WTC11 (cell line): ENCODE measurements around the gene BMP6. TPM values are rescaled to one million over a fixed set of nuclear protein-coding genes. Genes with fewer than 3 reads are reported as not detected.
A peak's percentile ranks its signal among the peaks of the same experiment; 100 is the strongest.
"Not testable (repeated sequence)": the region's sequence is repeated elsewhere in the genome, so short reads cannot be mapped to it uniquely, and the experiment has no call there.

Experiments
- ATAC-seq: fragments of 200-7000 bp; cut with Tn5 transposase; 2 replicates; pipeline ENCODE4 v1.10.0; 2021; ENCODE audit warnings: mild to moderate bottlenecking, moderate library complexity
- CTCF ChIA-PET: fragments of 300-600 bp; sonication (Branson Sonifier 250); formaldehyde crosslinking; loops from one replicate; lab custom pipeline; 2021; ENCODE audit warnings: antibody characterized with exemption; lab: Charles Lee
- POLR2A ChIA-PET: fragments of 350-600 bp; sonication (Branson Sonifier 250); formaldehyde crosslinking; loops from one replicate; lab custom pipeline; 2021; ENCODE audit warnings: antibody characterized with exemption; lab: Charles Lee
- DNase-seq: peaks from one replicate; pipeline ENCODE4 v3.0.0; 2021; ENCODE audit warnings: low spot score
- H3K27ac Mint-ChIP-seq: 2 replicates; pipeline ENCODE4 v1.8.0; 2021; ENCODE audit warnings: mixed read lengths
- H3K27me3 Mint-ChIP-seq: 2 replicates; pipeline ENCODE4 v1.8.0; 2021; ENCODE audit warnings: low read depth, mild to moderate bottlenecking, moderate library complexity, mixed read lengths
- H3K36me3 Mint-ChIP-seq: 2 replicates; pipeline ENCODE4 v1.8.0; 2021; ENCODE audit warnings: mixed read lengths
- H3K4me1 Mint-ChIP-seq: 2 replicates; pipeline ENCODE4 v1.8.0; 2022; ENCODE audit warnings: mixed read lengths
- H3K4me3 Mint-ChIP-seq: 2 replicates; pipeline ENCODE4 v1.8.0; 2021; ENCODE audit warnings: mild to moderate bottlenecking, moderate library complexity, mixed read lengths
- H3K9me3 Mint-ChIP-seq: 2 replicates; pipeline ENCODE4 v1.8.0; 2021; ENCODE audit warnings: mixed read lengths
- CREM ChIP-seq: sonication (generic); formaldehyde crosslinking; IDR thresholded peaks from 2 replicates; pipeline ENCODE4 v1.8.1; 2022; ENCODE audit warnings: mild to moderate bottlenecking, missing genetic modification reagents, moderate library complexity
- ELF4 ChIP-seq: sonication (generic); formaldehyde crosslinking; IDR thresholded peaks from 2 replicates; pipeline ENCODE4 v1.8.1; 2022; ENCODE audit warnings: low read depth, mild to moderate bottlenecking, moderate library complexity, missing genetic modification reagents
- ESRRA ChIP-seq: sonication (generic); formaldehyde crosslinking; IDR thresholded peaks from 2 replicates; pipeline ENCODE4 v1.8.1; 2022; ENCODE audit warnings: mild to moderate bottlenecking, missing genetic modification reagents, borderline replicate concordance
- FOXK1 ChIP-seq: sonication (generic); formaldehyde crosslinking; IDR thresholded peaks from 2 replicates; pipeline ENCODE4 v1.8.0; 2022; ENCODE audit warnings: mild to moderate bottlenecking, moderate library complexity, missing genetic modification reagents
- JAZF1 ChIP-seq: fragments of 250-450 bp; sonication (Bioruptor Pico); IDR thresholded peaks from 2 replicates; pipeline ENCODE4 v1.9.0; 2021; ENCODE audit warnings: moderate library complexity, mild to moderate bottlenecking, inconsistent platforms
- KAT7 ChIP-seq: sonication (generic); formaldehyde crosslinking; IDR thresholded peaks from 2 replicates; pipeline ENCODE4 v1.8.1; 2023; ENCODE audit warnings: missing genetic modification reagents, mild to moderate bottlenecking, borderline replicate concordance
- NR2C2 ChIP-seq: sonication (generic); formaldehyde crosslinking; IDR thresholded peaks from 2 replicates; pipeline ENCODE4 v1.8.0; 2022; ENCODE audit warnings: mild to moderate bottlenecking, missing genetic modification reagents
- NR3C1 ChIP-seq: sonication (generic); formaldehyde crosslinking; conservative IDR thresholded peaks from 2 replicates; pipeline ENCODE4 v1.8.1; 2023; ENCODE audit warnings: low read depth, mild to moderate bottlenecking, missing genetic modification reagents
- TEAD1 ChIP-seq: sonication (generic); formaldehyde crosslinking; IDR thresholded peaks from 2 replicates; pipeline ENCODE4 v1.8.0; 2022; ENCODE audit warnings: mild to moderate bottlenecking, missing genetic modification reagents
- TEAD4 ChIP-seq: sonication (generic); formaldehyde crosslinking; IDR thresholded peaks from 2 replicates; pipeline ENCODE4 v1.8.0; 2022; ENCODE audit warnings: mild to moderate bottlenecking, missing genetic modification reagents
- USF2 ChIP-seq: sonication (generic); formaldehyde crosslinking; IDR thresholded peaks from 2 replicates; pipeline ENCODE4 v1.8.1; 2023; ENCODE audit warnings: mild to moderate bottlenecking, missing genetic modification reagents, moderate library complexity
- ZBTB21 ChIP-seq: sonication (generic); formaldehyde crosslinking; IDR thresholded peaks from 2 replicates; pipeline ENCODE4 v1.8.1; 2023; ENCODE audit warnings: mild to moderate bottlenecking, missing genetic modification reagents, borderline replicate concordance
- ZNF425 ChIP-seq: fragments of 250-450 bp; sonication (Bioruptor Pico); conservative IDR thresholded peaks from 2 replicates; pipeline ENCODE4 v1.9.0; 2021; ENCODE audit warnings: mild to moderate bottlenecking
- ZNF532 ChIP-seq: fragments of 250-450 bp; sonication (Bioruptor Pico); IDR thresholded peaks from 2 replicates; pipeline ENCODE4 v1.9.0; 2021; ENCODE audit warnings: mild to moderate bottlenecking, borderline replicate concordance
- total RNA-seq: library from RNA; stranded (reverse); gene quantifications from 3 replicates; pipeline ENCODE4 v1.2.3, GENCODE V29; 2021
- TF ChIP-seq, protein P1 (sequence below): sonication (generic); formaldehyde crosslinking; IDR thresholded peaks from 2 replicates; pipeline ENCODE4 v1.8.0; 2022; ENCODE audit warnings: mild to moderate bottlenecking, missing genetic modification reagents
- TF ChIP-seq, protein P2 (sequence below): fragments of 250-450 bp; sonication (Bioruptor Pico); IDR thresholded peaks from 2 replicates; pipeline ENCODE4 v1.9.0; 2021; ENCODE audit warnings: moderate library complexity, mild to moderate bottlenecking, inconsistent platforms, borderline replicate concordance
- TF ChIP-seq, protein P3 (sequence below): sonication (generic); formaldehyde crosslinking; conservative IDR thresholded peaks from 2 replicates; pipeline ENCODE4 v1.8.1; 2023; ENCODE audit warnings: mild to moderate bottlenecking, low read depth, missing genetic modification reagents, moderate library complexity
- TF ChIP-seq, protein P4 (sequence below): sonication (generic); formaldehyde crosslinking; IDR thresholded peaks from 2 replicates; pipeline ENCODE4 v1.8.1; 2022; ENCODE audit warnings: mild to moderate bottlenecking, missing genetic modification reagents, moderate library complexity, borderline replicate concordance

Gene BMP6
- total RNA-seq, 1 experiment from 2014 or later, result 1.0 TPM

DNA sequence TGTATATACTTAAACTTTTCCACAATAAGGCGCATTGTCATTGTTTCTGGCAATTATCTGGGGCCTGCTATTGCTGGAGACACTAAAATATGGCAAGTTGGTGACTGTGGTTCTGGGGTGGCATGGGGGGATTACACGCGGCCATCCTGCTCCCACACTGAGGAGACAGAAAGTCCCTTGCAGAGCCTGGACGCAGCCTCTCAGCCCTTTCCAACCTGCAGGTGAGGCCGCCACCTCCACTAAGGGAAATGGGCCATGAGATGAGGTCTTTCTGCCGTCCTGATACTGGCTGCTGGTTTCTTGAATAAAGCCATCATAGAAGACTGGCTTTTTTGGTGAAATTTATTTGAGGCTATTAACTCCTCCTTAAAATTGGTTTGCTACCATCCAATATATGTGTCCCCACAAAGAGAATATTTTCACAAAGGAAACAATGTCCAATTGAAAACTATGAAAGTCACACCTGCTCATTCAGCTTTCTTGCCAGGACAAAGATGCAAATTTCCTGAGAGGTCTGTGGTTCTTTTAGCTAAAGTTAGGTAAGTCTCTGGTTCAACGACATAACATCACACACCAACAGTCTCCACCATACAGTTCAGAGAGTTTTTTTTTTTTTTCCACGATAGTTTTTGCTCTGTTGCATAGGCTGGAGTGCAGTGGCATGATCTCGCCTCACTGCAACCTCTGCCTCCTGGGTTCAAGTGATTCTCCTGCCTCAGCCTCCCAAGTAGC lies 171.7 kb downstream of the BMP6 start (continued):
- no peak for TF ChIP-seq ZNF532 (CRISPR knock-in tag)
- no peak for TF ChIP-seq ESRRA (CRISPR knock-in tag)
- TF ChIP-seq, protein P1, sequence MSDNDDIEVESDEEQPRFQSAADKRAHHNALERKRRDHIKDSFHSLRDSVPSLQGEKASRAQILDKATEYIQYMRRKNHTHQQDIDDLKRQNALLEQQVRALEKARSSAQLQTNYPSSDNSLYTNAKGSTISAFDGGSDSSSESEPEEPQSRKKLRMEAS, result no peak
- no peak for TF ChIP-seq USF2 (CRISPR knock-in tag)
- TF ChIP-seq ZNF425 (CRISPR knock-in tag), result no peak
- no peak for TF ChIP-seq ELF4 (CRISPR knock-in tag)

DNA sequence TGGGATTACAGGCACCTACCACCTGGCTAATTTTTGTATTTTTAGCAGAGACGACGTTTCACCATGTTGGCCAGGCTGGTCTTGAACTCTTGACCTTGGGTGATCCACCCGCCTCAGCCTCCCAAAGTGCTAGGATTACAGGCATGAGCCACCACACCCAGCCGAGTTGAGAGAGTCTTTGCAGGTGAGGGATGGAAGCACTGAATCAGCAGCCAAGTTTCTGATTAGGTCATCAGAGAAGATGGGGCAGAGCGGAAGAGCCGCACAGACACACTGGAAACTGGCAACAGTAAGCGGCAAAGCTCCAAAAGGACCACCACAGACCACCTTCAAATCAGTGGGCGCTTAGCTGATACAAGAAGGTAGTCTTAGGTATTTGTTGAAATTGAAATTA lies 172.3 kb downstream of the BMP6 start:
- H3K27ac Mint-ChIP-seq, DNase-seq, H3K4me1 Mint-ChIP-seq, H3K9me3 Mint-ChIP-seq, CTCF ChIA-PET, POLR2A ChIA-PET, H3K4me3 Mint-ChIP-seq, H3K27me3 Mint-ChIP-seq, ATAC-seq: not testable (repeated sequence)
- H3K36me3 Mint-ChIP-seq, result peaks cover 87% of the 10 kb centered on the region

- peak; percentile 64 for ATAC-seq
- Mint-ChIP-seq H3K27ac (no peak overlapping the region), H3K4me3 (no peak overlapping the region), H3K27me3 (no peaks in the 10 kb centered on the region), H3K36me3 (peaks cover 84% of the 10 kb centered on the region), H3K9me3 (no peaks in the 10 kb centered on the region), H3K4me1 (no peaks in the 10 kb centered on the region)
- ChIA-PET CTCF (interaction anchor here (0.8 kb wide), 1 partner anchor 11 kb away, joined by 4 read pairs; no protein-coding TSS in a partner anchor), POLR2A (no interaction called here)
- peak; percentile 15 for DNase-seq
- TF ChIP-seq NR2C2 (no peak), TEAD4 (no peak), NR3C1 (no peak), JAZF1 (CRISPR knock-in tag) (no peak), TEAD1 (CRISPR knock-in tag) (no peak), FOXK1 (CRISPR knock-in tag) (no peak), CREM (no peak), KAT7 (CRISPR knock-in tag) (no peak), ZBTB21 (CRISPR knock-in tag) (no peak)
- TF ChIP-seq, protein P2, sequence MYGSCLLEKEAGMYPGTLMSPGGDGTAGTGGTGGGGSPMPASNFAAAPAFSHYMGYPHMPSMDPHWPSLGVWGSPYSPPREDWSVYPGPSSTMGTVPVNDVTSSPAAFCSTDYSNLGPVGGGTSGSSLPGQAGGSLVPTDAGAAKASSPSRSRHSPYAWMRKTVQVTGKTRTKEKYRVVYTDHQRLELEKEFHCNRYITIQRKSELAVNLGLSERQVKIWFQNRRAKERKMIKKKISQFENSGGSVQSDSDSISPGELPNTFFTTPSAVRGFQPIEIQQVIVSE (CRISPR knock-in tag), result no peak
- TF ChIP-seq, protein P3, sequence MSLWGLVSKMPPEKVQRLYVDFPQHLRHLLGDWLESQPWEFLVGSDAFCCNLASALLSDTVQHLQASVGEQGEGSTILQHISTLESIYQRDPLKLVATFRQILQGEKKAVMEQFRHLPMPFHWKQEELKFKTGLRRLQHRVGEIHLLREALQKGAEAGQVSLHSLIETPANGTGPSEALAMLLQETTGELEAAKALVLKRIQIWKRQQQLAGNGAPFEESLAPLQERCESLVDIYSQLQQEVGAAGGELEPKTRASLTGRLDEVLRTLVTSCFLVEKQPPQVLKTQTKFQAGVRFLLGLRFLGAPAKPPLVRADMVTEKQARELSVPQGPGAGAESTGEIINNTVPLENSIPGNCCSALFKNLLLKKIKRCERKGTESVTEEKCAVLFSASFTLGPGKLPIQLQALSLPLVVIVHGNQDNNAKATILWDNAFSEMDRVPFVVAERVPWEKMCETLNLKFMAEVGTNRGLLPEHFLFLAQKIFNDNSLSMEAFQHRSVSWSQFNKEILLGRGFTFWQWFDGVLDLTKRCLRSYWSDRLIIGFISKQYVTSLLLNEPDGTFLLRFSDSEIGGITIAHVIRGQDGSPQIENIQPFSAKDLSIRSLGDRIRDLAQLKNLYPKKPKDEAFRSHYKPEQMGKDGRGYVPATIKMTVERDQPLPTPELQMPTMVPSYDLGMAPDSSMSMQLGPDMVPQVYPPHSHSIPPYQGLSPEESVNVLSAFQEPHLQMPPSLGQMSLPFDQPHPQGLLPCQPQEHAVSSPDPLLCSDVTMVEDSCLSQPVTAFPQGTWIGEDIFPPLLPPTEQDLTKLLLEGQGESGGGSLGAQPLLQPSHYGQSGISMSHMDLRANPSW (CRISPR knock-in tag), result no peak
- TF ChIP-seq, protein P4, sequence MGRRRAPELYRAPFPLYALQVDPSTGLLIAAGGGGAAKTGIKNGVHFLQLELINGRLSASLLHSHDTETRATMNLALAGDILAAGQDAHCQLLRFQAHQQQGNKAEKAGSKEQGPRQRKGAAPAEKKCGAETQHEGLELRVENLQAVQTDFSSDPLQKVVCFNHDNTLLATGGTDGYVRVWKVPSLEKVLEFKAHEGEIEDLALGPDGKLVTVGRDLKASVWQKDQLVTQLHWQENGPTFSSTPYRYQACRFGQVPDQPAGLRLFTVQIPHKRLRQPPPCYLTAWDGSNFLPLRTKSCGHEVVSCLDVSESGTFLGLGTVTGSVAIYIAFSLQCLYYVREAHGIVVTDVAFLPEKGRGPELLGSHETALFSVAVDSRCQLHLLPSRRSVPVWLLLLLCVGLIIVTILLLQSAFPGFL (CRISPR knock-in tag), result no peak
Observed at GRCh38 chr6:7899101-7899888, 173.4 kb downstream of the BMP6 start.
